PC-3 (cell line): ENCODE results near the gene ZNF296. TPM values are rescaled to one million over a fixed set of nuclear protein-coding genes. Genes with fewer than 3 reads are reported as not detected.

ENCODE experiments used
- ATAC-seq: fragments of 200-7000 bp; cut with Tn5 transposase; 2 replicates; pipeline ENCODE4 v1.9.1; 2020; ENCODE audit warnings: mild to moderate bottlenecking, moderate library complexity
- Bru-seq: library from RNA; stranded (reverse); fragments of 400-500 nt; gene quantifications from one replicate; lab custom pipeline; 2021; lab: Mats Ljungman, UMichigan
- BruChase-seq, 2 experiments: library from RNA; stranded (reverse); fragments of 400-500 nt; gene quantifications; one replicate each; lab custom pipeline; 2021; lab: Mats Ljungman, UMichigan
- BruUV-seq: library from RNA; stranded (reverse); fragments of 400-500 nt; replicated peaks from 2 replicates; lab custom pipeline; 2021; lab: Mats Ljungman, UMichigan
- CTCF ChIA-PET: fragments of 300-600 bp; sonication (Branson Sonifier 250); formaldehyde crosslinking; loops from one replicate; lab custom pipeline; 2022; ENCODE audit warnings: antibody characterized with exemption; lab: Charles Lee
- POLR2A ChIA-PET: fragments of 300-600 bp; sonication (Branson Sonifier 250); formaldehyde crosslinking; loops from one replicate; lab custom pipeline; 2022; ENCODE audit warnings: antibody characterized with exemption; ENCODE audit not compliant: unreplicated experiment; lab: Charles Lee
- DNase-seq: peaks from one replicate; pipeline ENCODE4 v3.0.0-alpha.2; 2015
- H2AFZ ChIP-seq: fragments of 300-600 bp; sonication (generic); 2 replicates; pipeline ENCODE4 v1.6.0; 2016; ENCODE audit warnings: antibody characterized with exemption, low read length
- H3F3A ChIP-seq: fragments of 300-600 bp; sonication (generic); one replicate; pipeline ENCODE4 v1.6.0; 2017; ENCODE audit warnings: antibody characterized with exemption, low read length, control low read depth, mild to moderate bottlenecking; ENCODE audit not compliant: unreplicated experiment
- H3K27ac ChIP-seq: fragments of 300-600 bp; sonication (generic); 2 replicates; pipeline ENCODE4 v1.5.1; 2016; ENCODE audit warnings: mild to moderate bottlenecking, low read length
- H3K27me3 ChIP-seq: fragments of 300-600 bp; sonication (generic); 2 replicates; pipeline ENCODE4 v1.6.1; 2016; ENCODE audit warnings: low read length, mixed read lengths
- H3K36me3 ChIP-seq: fragments of 300-600 bp; sonication (generic); 2 replicates; pipeline ENCODE4 v1.6.1; 2016; ENCODE audit warnings: low read depth, mixed run types, low read length, mixed read lengths
- H3K4me1 ChIP-seq: fragments of 300-600 bp; sonication (generic); 2 replicates; pipeline ENCODE4 v1.5.1; 2016; ENCODE audit warnings: low read length; ENCODE audit not compliant: insufficient read depth
- H3K4me2 ChIP-seq: fragments of 300-600 bp; sonication (generic); 2 replicates; pipeline ENCODE4 v1.6.0; 2016; ENCODE audit warnings: low read length
- H3K4me3 ChIP-seq: fragments of 300-600 bp; sonication (generic); 2 replicates; pipeline ENCODE4 v1.5.1; 2016; ENCODE audit warnings: mild to moderate bottlenecking, low read length, mixed read lengths
- H3K79me2 ChIP-seq: fragments of 300-600 bp; sonication (generic); 2 replicates; pipeline ENCODE4 v1.6.1; 2017; ENCODE audit warnings: low read length, mixed read lengths
- H3K9ac ChIP-seq: fragments of 300-600 bp; sonication (generic); 2 replicates; pipeline ENCODE4 v1.6.0; 2016; ENCODE audit warnings: mild to moderate bottlenecking, low read length
- H3K9me2 ChIP-seq: fragments of 300-600 bp; sonication (generic); replicated peaks from 2 replicates; pipeline ENCODE4 v1.6.1; 2016; ENCODE audit warnings: mixed run types, low read length, mixed read lengths
- H3K9me3 ChIP-seq: fragments of 300-600 bp; sonication (generic); 2 replicates; pipeline ENCODE4 v1.6.1; 2016; ENCODE audit warnings: low read length, mixed read lengths
- H4K20me1 ChIP-seq: fragments of 300-600 bp; sonication (generic); 2 replicates; pipeline ENCODE4 v1.6.1; 2016; ENCODE audit warnings: low read length, mixed read lengths
- EZH2 ChIP-seq: fragments of 300-600 bp; sonication (generic); IDR thresholded peaks from one replicate; pipeline ENCODE4 v1.6.1; 2017; ENCODE audit warnings: antibody characterized with exemption, mild to moderate bottlenecking, low read length; ENCODE audit not compliant: unreplicated experiment
- EZH2phosphoT487 ChIP-seq: fragments of 300-600 bp; sonication (generic); IDR thresholded peaks from 2 replicates; pipeline ENCODE4 v1.6.1; 2018; ENCODE audit warnings: mild to moderate bottlenecking, antibody characterized with exemption, low read length, borderline replicate concordance
- intact Hi-C: fragments of 100-400 bp; cut with micrococcal nuclease; formaldehyde crosslinking; loops from 2 replicates; pipeline ENCODE4 v1.9.0; 2023
- long read RNA-seq: library from polyadenylated mRNA; unstranded; transcript quantifications from one replicate; pipeline ENCODE4 v2.0.0, GENCODE V29; 2021; ENCODE audit not compliant: unreplicated experiment
- total RNA-seq: library from RNA; depleted of rRNA; stranded (reverse); fragments of >200 nt; gene quantifications from 2 replicates; pipeline ENCODE4 v1.2.3, GENCODE V29; 2014; rRNA removed
- TF ChIP-seq, protein P1 (sequence below): fragments of 300-600 bp; sonication (generic); conservative IDR thresholded peaks from 2 replicates; pipeline ENCODE4 v1.5.1; 2017; ENCODE audit warnings: antibody characterized with exemption, low read depth, mild to moderate bottlenecking, low read length

ZNF296 gene
- total RNA-seq (0.52 and 2.4 TPM in 2 replicates), Bru-seq, nascent RNA (percentile 41 among the genes with signal in this experiment), BruChase-seq, experiment 1, labeled RNA remaining after a 6-hour chase (percentile 51 among the genes with signal in this experiment), BruChase-seq, experiment 2, labeled RNA remaining after a 2-hour chase (percentile 50 among the genes with signal in this experiment)
- long read RNA-seq, transcript ZNF296-201 (3 exons, 1,744 nt): major isoform, 5 of 5 reads
- long read RNA-seq, partial matches to known transcripts: 0 of 5 reads
- long read RNA-seq, other reads (novel, unspliced or antisense): 0 of 5 reads

DNA sequence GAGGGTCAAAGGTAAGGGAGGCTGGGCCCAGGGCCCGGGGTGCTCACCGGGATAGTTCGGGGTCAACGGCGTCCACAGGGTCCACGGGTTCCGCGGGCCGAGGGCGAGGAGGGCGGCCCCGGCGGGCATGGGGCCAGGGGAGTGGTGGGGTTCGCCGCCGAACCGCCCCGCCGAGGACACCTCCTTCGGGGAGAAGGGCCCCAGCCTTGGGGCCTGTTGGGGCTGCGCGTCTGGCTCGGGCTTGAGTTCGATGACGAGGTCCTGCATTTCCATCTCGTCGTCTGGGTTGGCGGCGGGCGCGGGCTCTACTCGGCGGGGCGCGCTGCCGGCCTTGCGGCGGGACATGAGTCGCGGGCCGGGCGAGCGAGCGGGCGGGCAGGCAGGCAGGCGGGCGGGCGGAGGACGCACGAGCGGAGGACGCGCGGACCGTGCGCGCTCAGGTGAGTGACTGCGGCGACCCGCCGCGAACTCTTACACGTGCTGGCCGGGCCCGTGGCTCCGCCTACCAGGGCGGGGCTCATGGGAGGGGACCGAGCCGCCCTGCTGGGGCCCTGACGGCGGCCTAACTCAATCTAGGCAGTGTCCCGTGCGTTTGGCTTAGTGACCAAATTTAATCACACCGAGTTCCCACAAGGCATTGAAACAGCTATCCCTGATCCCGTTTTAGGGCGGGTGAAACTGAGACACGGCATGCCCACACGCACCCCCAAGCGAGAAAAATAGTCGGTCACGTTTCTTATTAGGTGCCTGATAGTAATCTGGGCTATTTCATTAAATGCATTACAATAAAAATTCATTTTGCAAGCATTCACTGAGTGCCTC lies at the start of gene ZNF296:
ZNF296 (minus strand) TSS at position 450 of the 822 bp plus-strand sequence; CDS start at position 345, 105 bp downstream.
- POLR2A ChIA-PET: interaction anchor here (1.0 kb wide), 1 partner anchor 15 kb away, joined by 5 read pairs; no protein-coding TSS in a partner anchor
- H4K20me1 ChIP-seq: no peaks in the 10 kb centered on the region

GRCh38 chr19:45125360-45125759 lies 49.1 kb upstream of the ZNF296 start:
- intact Hi-C loops: loop anchor here (5.0 kb wide), 1 partner anchor 33 kb away; the partner anchor contains the start of gene PPP1R37
- no peak overlapping the region for H2AFZ ChIP-seq
- no TSS peak for BruUV-seq
- H3K27me3 ChIP-seq: no peaks in the 10 kb centered on the region
- no peak overlapping the region for H3K4me3 ChIP-seq
- H3K9ac ChIP-seq: no peak overlapping the region
- peaks cover 4% of the 10 kb centered on the region for H3F3A ChIP-seq
- H3K9me3 ChIP-seq: no peaks in the 10 kb centered on the region
- no peaks in the 10 kb centered on the region for H3K9me2 ChIP-seq
- TF ChIP-seq EZH2phosphoT487 (no peak), EZH2 (no peak)
- TF ChIP-seq, protein P1, sequence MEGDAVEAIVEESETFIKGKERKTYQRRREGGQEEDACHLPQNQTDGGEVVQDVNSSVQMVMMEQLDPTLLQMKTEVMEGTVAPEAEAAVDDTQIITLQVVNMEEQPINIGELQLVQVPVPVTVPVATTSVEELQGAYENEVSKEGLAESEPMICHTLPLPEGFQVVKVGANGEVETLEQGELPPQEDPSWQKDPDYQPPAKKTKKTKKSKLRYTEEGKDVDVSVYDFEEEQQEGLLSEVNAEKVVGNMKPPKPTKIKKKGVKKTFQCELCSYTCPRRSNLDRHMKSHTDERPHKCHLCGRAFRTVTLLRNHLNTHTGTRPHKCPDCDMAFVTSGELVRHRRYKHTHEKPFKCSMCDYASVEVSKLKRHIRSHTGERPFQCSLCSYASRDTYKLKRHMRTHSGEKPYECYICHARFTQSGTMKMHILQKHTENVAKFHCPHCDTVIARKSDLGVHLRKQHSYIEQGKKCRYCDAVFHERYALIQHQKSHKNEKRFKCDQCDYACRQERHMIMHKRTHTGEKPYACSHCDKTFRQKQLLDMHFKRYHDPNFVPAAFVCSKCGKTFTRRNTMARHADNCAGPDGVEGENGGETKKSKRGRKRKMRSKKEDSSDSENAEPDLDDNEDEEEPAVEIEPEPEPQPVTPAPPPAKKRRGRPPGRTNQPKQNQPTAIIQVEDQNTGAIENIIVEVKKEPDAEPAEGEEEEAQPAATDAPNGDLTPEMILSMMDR: no peak
- H4K20me1 ChIP-seq: no peaks in the 10 kb centered on the region; the same call in none of the 2 replicates
- H3K4me2 ChIP-seq: no peak overlapping the region
- DNase-seq: no peak
- H3K4me1 ChIP-seq: peaks cover 16% of the 10 kb centered on the region
- peaks cover 55% of the 10 kb centered on the region for H3K79me2 ChIP-seq
- ATAC-seq: no peak
- ChIA-PET CTCF (no interaction called here), POLR2A (no interaction called here)
- no peaks in the 10 kb centered on the region for H3K36me3 ChIP-seq
- H3K27ac ChIP-seq: no peak overlapping the region

More for the DNA sequence above, at the start of gene ZNF296:
- BruUV-seq: no TSS peak
- Histone ChIP-seq H3K27me3 (no peaks in the 10 kb centered on the region), H3K27ac (peak within 1 kb of the TSS; percentile 13; the same call in 1 of the 2 replicates), H2AFZ (peak within 1 kb of the TSS; percentile 74), H3K79me2 (peaks cover 43% of the 10 kb centered on the region), H3K9me2 (no peaks in the 10 kb centered on the region), H3F3A (no peaks in the 10 kb centered on the region), H3K9me3 (no peaks in the 10 kb centered on the region), H3K4me2 (peak within 1 kb of the TSS; percentile 97), H3K4me1 (peaks cover 11% of the 10 kb centered on the region), H3K9ac (peak within 1 kb of the TSS; percentile 55), H3K36me3 (no peaks in the 10 kb centered on the region), H3K4me3 (peak within 1 kb of the TSS; percentile 89)
- peak; percentile 72 for ATAC-seq
- peak; percentile 82 for DNase-seq
- TF ChIP-seq EZH2 (no peak), EZH2phosphoT487 (peak; percentile 99)
- TF ChIP-seq, protein P1: no peak
- CTCF ChIA-PET: no interaction called here
- intact Hi-C loops: no loop called here
